WTC11 (cell line): Measurements from ENCODE around the gene DGKA.

Experiments
- CBFB ChIP-seq: sonication (generic); formaldehyde crosslinking; IDR thresholded peaks from 2 replicates; pipeline ENCODE4 v1.8.1; 2022; ENCODE audit warnings: mild to moderate bottlenecking, low read depth, missing genetic modification reagents
- GTF2I ChIP-seq: fragments of 250-450 bp; sonication (Bioruptor Pico); conservative IDR thresholded peaks from 2 replicates; pipeline ENCODE4 v1.4.0; 2021; ENCODE audit warnings: mild to moderate bottlenecking
- IRF2 ChIP-seq: sonication (generic); formaldehyde crosslinking; IDR thresholded peaks from 2 replicates; pipeline ENCODE4 v1.8.0; 2022; ENCODE audit warnings: low read depth, missing genetic modification reagents, borderline replicate concordance
- JUN ChIP-seq: sonication (generic); formaldehyde crosslinking; IDR thresholded peaks from 2 replicates; pipeline ENCODE4 v1.8.0; 2023; ENCODE audit warnings: mild to moderate bottlenecking, missing genetic modification reagents
- MXD4 ChIP-seq: fragments of 250-450 bp; sonication (Bioruptor Pico); IDR thresholded peaks from 2 replicates; pipeline ENCODE4 v1.8.0; 2021; ENCODE audit warnings: mild to moderate bottlenecking, moderate library complexity, borderline replicate concordance
- TEAD4 ChIP-seq: sonication (generic); formaldehyde crosslinking; IDR thresholded peaks from 2 replicates; pipeline ENCODE4 v1.8.0; 2022; ENCODE audit warnings: mild to moderate bottlenecking, missing genetic modification reagents
- TP53 ChIP-seq: sonication (generic); formaldehyde crosslinking; IDR thresholded peaks from 2 replicates; pipeline ENCODE4 v1.8.1; 2023; ENCODE audit warnings: mild to moderate bottlenecking, missing genetic modification reagents
- ZNF121 ChIP-seq: sonication (generic); formaldehyde crosslinking; IDR thresholded peaks from 2 replicates; pipeline ENCODE4 v1.8.0; 2023; ENCODE audit warnings: missing genetic modification reagents
- ZNF263 ChIP-seq: sonication (generic); formaldehyde crosslinking; IDR thresholded peaks from 2 replicates; pipeline ENCODE4 v1.8.1; 2022; ENCODE audit warnings: low read depth, mild to moderate bottlenecking, moderate library complexity, missing genetic modification reagents
- TF ChIP-seq, protein P1 (sequence below): fragments of 200-600 bp; IDR thresholded peaks from 2 replicates; pipeline ENCODE4 v1.8.0; 2022; ENCODE audit warnings: antibody characterized with exemption
- TF ChIP-seq, protein P2 (sequence below): sonication (generic); formaldehyde crosslinking; IDR thresholded peaks from 2 replicates; pipeline ENCODE4 v1.8.1; 2023; ENCODE audit warnings: mild to moderate bottlenecking, missing genetic modification reagents, moderate library complexity
- TF ChIP-seq, protein P3 (sequence below): sonication (generic); formaldehyde crosslinking; IDR thresholded peaks from 2 replicates; pipeline ENCODE4 v1.8.1; 2022; ENCODE audit warnings: mild to moderate bottlenecking, missing genetic modification reagents, moderate library complexity, borderline replicate concordance

- TF ChIP-seq, protein P1, sequence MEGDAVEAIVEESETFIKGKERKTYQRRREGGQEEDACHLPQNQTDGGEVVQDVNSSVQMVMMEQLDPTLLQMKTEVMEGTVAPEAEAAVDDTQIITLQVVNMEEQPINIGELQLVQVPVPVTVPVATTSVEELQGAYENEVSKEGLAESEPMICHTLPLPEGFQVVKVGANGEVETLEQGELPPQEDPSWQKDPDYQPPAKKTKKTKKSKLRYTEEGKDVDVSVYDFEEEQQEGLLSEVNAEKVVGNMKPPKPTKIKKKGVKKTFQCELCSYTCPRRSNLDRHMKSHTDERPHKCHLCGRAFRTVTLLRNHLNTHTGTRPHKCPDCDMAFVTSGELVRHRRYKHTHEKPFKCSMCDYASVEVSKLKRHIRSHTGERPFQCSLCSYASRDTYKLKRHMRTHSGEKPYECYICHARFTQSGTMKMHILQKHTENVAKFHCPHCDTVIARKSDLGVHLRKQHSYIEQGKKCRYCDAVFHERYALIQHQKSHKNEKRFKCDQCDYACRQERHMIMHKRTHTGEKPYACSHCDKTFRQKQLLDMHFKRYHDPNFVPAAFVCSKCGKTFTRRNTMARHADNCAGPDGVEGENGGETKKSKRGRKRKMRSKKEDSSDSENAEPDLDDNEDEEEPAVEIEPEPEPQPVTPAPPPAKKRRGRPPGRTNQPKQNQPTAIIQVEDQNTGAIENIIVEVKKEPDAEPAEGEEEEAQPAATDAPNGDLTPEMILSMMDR, result no peak
- TF ChIP-seq JUN (CRISPR knock-in tag) (no peak), TP53 (no peak), GTF2I (CRISPR knock-in tag) (no peak), CBFB (no peak), ZNF121 (CRISPR knock-in tag) (no peak), MXD4 (CRISPR knock-in tag) (no peak), TEAD4 (CRISPR knock-in tag) (no peak), ZNF263 (CRISPR knock-in tag) (no peak), IRF2 (CRISPR knock-in tag) (no peak)
- TF ChIP-seq, protein P2, sequence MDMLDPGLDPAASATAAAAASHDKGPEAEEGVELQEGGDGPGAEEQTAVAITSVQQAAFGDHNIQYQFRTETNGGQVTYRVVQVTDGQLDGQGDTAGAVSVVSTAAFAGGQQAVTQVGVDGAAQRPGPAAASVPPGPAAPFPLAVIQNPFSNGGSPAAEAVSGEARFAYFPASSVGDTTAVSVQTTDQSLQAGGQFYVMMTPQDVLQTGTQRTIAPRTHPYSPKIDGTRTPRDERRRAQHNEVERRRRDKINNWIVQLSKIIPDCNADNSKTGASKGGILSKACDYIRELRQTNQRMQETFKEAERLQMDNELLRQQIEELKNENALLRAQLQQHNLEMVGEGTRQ (CRISPR knock-in tag), result no peak
- TF ChIP-seq, protein P3, sequence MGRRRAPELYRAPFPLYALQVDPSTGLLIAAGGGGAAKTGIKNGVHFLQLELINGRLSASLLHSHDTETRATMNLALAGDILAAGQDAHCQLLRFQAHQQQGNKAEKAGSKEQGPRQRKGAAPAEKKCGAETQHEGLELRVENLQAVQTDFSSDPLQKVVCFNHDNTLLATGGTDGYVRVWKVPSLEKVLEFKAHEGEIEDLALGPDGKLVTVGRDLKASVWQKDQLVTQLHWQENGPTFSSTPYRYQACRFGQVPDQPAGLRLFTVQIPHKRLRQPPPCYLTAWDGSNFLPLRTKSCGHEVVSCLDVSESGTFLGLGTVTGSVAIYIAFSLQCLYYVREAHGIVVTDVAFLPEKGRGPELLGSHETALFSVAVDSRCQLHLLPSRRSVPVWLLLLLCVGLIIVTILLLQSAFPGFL, result no peak
These were observed 8.8 kb upstream of the DGKA start for GRCh38 chr12:55922126-55922525.
